ENCODE results near the gene FARS2. TPM values are rescaled to one million over a fixed set of nuclear protein-coding genes. Genes with fewer than 3 reads are reported as not detected.

FARS2 gene
- total and polyA plus RNA-seq, 4 donors, result 9.2 to 31.4 (median 19.4) TPM

DNA sequence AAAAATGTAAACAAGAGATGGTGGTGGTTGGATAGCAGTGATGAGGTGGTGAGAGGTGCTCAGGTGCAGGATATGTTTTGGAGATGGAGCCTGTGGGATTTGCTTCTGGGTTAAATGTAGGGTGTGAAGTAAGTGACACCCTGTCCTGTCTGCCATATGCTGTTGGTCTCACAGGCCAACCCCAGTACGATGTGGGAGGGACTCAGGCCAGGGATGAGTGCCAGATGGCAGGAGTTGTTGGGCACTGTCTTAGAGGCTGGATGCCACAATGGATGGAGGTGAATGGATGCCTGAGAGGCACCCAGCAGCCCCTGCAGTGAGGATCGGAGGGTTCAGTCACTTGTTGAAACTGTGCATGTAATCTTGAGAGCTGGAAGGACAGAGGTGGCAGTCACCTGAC lies 486.1 kb downstream of the FARS2 start:
- Histone ChIP-seq H3K27me3 (ENCODE audit: control insufficient read depth in 3 of 3, insufficient read depth in 3 of 3, low read length in 2 of 3) (no peaks in the 10 kb centered on the region), H3K4me3 (no peak overlapping the region), H3K36me3 (ENCODE audit: control insufficient read depth in 4 of 4, insufficient read depth in 4 of 4, low read length in 4 of 4) (no peaks in the 10 kb centered on the region), H3K9ac (ENCODE audit: insufficient read depth in 1 of 2, low read length in 2 of 2) (no peak overlapping the region), H3K4me1 (ENCODE audit: control insufficient read depth in 5 of 5, insufficient read depth in 5 of 5, low read length in 5 of 5) (peaks cover 0 to 1% (median 0%) of the 10 kb centered on the region in 5 donors), H3K9me3 (ENCODE audit: control insufficient read depth in 4 of 4, insufficient read depth in 3 of 4, low read length in 3 of 4) (no peaks in the 10 kb centered on the region), H3K27ac (ENCODE audit: low read depth in 1 of 2, low read length in 1 of 2) (no peak overlapping the region)
- 82 to 89% methylated on average over 2 of the region's 2 CpGs for WGBS, 2 donors
- ATAC-seq (ENCODE audit: insufficient read depth, low FRiP score), result no peak
- no peak for DNase-seq
- TF ChIP-seq, protein P1, sequence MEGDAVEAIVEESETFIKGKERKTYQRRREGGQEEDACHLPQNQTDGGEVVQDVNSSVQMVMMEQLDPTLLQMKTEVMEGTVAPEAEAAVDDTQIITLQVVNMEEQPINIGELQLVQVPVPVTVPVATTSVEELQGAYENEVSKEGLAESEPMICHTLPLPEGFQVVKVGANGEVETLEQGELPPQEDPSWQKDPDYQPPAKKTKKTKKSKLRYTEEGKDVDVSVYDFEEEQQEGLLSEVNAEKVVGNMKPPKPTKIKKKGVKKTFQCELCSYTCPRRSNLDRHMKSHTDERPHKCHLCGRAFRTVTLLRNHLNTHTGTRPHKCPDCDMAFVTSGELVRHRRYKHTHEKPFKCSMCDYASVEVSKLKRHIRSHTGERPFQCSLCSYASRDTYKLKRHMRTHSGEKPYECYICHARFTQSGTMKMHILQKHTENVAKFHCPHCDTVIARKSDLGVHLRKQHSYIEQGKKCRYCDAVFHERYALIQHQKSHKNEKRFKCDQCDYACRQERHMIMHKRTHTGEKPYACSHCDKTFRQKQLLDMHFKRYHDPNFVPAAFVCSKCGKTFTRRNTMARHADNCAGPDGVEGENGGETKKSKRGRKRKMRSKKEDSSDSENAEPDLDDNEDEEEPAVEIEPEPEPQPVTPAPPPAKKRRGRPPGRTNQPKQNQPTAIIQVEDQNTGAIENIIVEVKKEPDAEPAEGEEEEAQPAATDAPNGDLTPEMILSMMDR (IDR thresholded peaks at IDR 0.05; ENCODE audit: control extremely low read depth, extremely low read depth), result no peak

DNA sequence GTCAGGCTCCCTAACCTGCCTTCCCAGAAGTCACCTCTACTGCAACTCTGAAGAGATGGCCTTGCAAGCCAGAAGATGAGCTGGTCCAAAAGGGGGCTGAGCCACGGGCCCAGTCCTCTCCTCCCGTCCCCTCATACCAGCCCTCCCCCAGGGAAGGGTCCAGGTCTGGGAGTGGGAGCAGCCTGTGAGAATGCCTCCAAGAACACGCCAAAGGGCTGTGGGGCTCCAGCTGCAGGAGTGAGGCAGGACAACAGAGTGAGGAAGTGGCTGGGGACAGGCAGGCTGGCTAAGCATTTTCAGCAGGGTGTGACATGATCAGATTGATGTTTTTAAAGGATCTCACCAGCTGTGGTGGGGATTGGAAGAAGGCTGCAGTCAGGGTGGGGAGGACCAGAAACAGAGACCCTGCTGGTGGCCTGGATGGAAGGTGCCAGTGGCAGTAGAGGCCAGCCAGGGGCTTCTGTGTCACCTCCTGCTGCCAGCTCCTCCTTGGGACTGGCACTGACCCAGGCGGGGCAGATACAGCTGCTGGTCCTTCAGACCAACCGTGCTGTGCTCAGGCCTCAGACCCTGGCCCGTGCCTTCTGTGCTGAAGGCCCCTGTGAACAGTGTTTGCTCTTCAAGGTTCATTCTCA lies 487.8 kb downstream of the FARS2 start:
- no peak for ATAC-seq (ENCODE audit: insufficient read depth, low FRiP score)
- Histone ChIP-seq H3K9me3 (ENCODE audit: control insufficient read depth in 4 of 4, insufficient read depth in 3 of 4, low read length in 3 of 4) (peaks cover 0 to 4% (median under 1%) of the 10 kb centered on the region in 4 donors), H3K27ac (ENCODE audit: low read depth in 1 of 2, low read length in 1 of 2) (no peak overlapping the region), H3K27me3 (ENCODE audit: control insufficient read depth in 3 of 3, insufficient read depth in 3 of 3, low read length in 2 of 3) (no peaks in the 10 kb centered on the region), H3K4me1 (ENCODE audit: control insufficient read depth in 5 of 5, insufficient read depth in 5 of 5, low read length in 5 of 5) (peaks cover 0 to 3% (median 0%) of the 10 kb centered on the region in 5 donors), H3K36me3 (ENCODE audit: control insufficient read depth in 4 of 4, insufficient read depth in 4 of 4, low read length in 4 of 4) (no peaks in the 10 kb centered on the region), H3K4me3 (no peak overlapping the region), H3K9ac (ENCODE audit: insufficient read depth in 1 of 2, low read length in 2 of 2) (no peak overlapping the region)
- TF ChIP-seq, protein P1 (IDR thresholded peaks at IDR 0.05; ENCODE audit: control extremely low read depth, extremely low read depth), result no peak
- no peak for DNase-seq
- WGBS, 2 donors, result 92 to 98% methylated on average over 6 of the region's 6 CpGs

DNA sequence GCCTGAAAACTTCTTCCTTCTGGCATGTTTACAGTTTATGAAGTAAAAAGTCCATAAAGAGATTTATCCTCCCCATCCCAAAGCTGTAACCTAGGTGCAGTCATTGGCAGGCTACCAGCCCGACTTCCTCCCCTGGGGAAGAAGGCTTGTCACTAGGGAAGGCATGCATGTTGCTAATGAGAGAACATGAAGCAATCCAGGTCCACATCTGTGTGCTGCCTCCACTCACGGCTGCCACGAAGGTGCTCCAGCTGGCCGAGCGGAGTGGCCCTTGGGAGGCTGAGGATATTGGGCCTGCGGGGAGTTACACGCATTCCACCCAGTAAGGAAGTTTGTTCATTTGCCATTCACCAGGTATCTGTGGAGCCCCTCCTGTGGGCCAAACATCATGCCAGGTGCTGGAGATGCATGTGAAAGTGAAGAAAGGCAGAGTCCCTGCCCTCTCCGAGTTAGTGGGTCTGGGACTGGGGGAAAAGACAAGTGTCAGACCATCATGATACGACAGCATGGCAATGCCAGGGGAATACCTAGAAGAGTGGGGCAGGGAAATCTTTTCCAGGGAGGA lies 488.4 kb downstream of the FARS2 start:
- Histone ChIP-seq H3K27ac (ENCODE audit: low read depth in 1 of 2, low read length in 1 of 2) (no peak overlapping the region), H3K9me3 (ENCODE audit: control insufficient read depth in 4 of 4, insufficient read depth in 3 of 4, low read length in 3 of 4) (peaks cover 0 to 5% (median 2%) of the 10 kb centered on the region in 4 donors), H3K4me1 (ENCODE audit: control insufficient read depth in 5 of 5, insufficient read depth in 5 of 5, low read length in 5 of 5) (peaks cover 0 to 3% (median 0%) of the 10 kb centered on the region in 5 donors), H3K4me3 (no peak overlapping the region), H3K36me3 (ENCODE audit: control insufficient read depth in 4 of 4, insufficient read depth in 4 of 4, low read length in 4 of 4) (no peaks in the 10 kb centered on the region), H3K9ac (ENCODE audit: insufficient read depth in 1 of 2, low read length in 2 of 2) (no peak overlapping the region), H3K27me3 (ENCODE audit: control insufficient read depth in 3 of 3, insufficient read depth in 3 of 3, low read length in 2 of 3) (no peaks in the 10 kb centered on the region)
- TF ChIP-seq, protein P1 (IDR thresholded peaks at IDR 0.05; ENCODE audit: control extremely low read depth, extremely low read depth), result no peak
- DNase-seq, result no peak
- 96% methylated on average over 9 of the region's 9 CpGs for WGBS, 2 donors
- no peak for ATAC-seq (ENCODE audit: insufficient read depth, low FRiP score)
